Transverse colon (tissue), 4 donors: ENCODE results near the gene TSR2. TPM values are rescaled to one million over a fixed set of nuclear protein-coding genes. Genes with fewer than 3 reads are reported as not detected.

Experiments
- DNase-seq: peaks from one replicate; pipeline ENCODE4 v3.0.0-alpha.2; 2019
- H3K27ac ChIP-seq, 4 donors: fragments of 200-600 bp; sonication (generic); 2 replicates each; pipeline ENCODE4 v1.5.1; 2016 to 2018; ENCODE audit warnings: inconsistent platforms in 4 of 4
- H3K27me3 ChIP-seq: fragments of 200-600 bp; sonication (generic); 2 replicates; pipeline ENCODE4 v1.5.1; 2017; ENCODE audit warnings: inconsistent platforms
- H3K36me3 ChIP-seq, 4 donors: fragments of 200-600 bp; sonication (generic); 2 replicates each; pipeline ENCODE4 v1.5.1; 2017 to 2019; ENCODE audit warnings: inconsistent platforms in 4 of 4
- H3K4me1 ChIP-seq, 4 donors: fragments of 200-600 bp; sonication (generic); 2 replicates each; pipeline ENCODE4 v1.5.1; 2017 to 2020; ENCODE audit warnings: inconsistent platforms in 4 of 4
- H3K4me3 ChIP-seq, 4 donors: fragments of 200-600 bp; sonication (generic); 1 replicate in 1 of 4; 2 replicates in 3 of 4; pipeline versions ENCODE4 v1.5.1 to v1.6.1; 2017 to 2019; ENCODE audit warnings: inconsistent platforms in 4 of 4
- H3K9me3 ChIP-seq, 2 donors: fragments of 200-600 bp; sonication (generic); 2 replicates each; pipeline ENCODE4 v1.5.1; 2017 to 2019; ENCODE audit warnings: inconsistent platforms in 2 of 2
- CTCF ChIP-seq, 5 experiments: fragments of 200-600 bp in 3 of 5; fragments of 450-650 bp in 2 of 5; sonication (generic) in 3 of 5; IDR thresholded peaks; 1 replicate in 2 of 5; 2 replicates in 3 of 5; pipeline ENCODE4 v1.5.1; 2016 to 2017; ENCODE audit warnings: antibody characterized with exemption in 5 of 5, inconsistent platforms in 3 of 5, mild to moderate bottlenecking in 2 of 5, moderate library complexity in 1 of 5
- EP300 ChIP-seq: sonication (generic); formaldehyde crosslinking; IDR thresholded peaks from one replicate; pipeline ENCODE4 v1.6.1; 2017; ENCODE audit warnings: antibody characterized with exemption, low read depth
- POLR2A ChIP-seq: fragments of 450-650 bp; IDR thresholded peaks from one replicate; pipeline ENCODE4 v1.6.1; 2016; ENCODE audit warnings: antibody characterized with exemption, mild to moderate bottlenecking, moderate library complexity
- POLR2AphosphoS5 ChIP-seq, 3 donors: sonication (generic); formaldehyde crosslinking; IDR thresholded peaks; one replicate each; pipeline ENCODE4 v1.6.1; 2016; ENCODE audit warnings: antibody characterized with exemption in 3 of 3
- WGBS, 2 donors: methylation state at CpG; one replicate each; pipeline ENCODE4 v1.1.5; 2018; ENCODE audit warnings: low coverage in 1 of 2; 5-methylcytosine and 5-hydroxymethylcytosine counted together
- in situ Hi-C, 4 donors: fragments of 200-750 bp; cut with MboI; loops; one replicate each; pipeline versions ENCODE4 v1.15.0 to v1.15.1; 2017; ENCODE audit warnings: low sequenced_read_pairs in 3 of 4, low pct_ligation_motif_present in 1 of 4, low pct_unique_long_range_greater_than_20kb in 1 of 4
- intact Hi-C: fragments of 100-400 bp; cut with DNase I; formaldehyde crosslinking; loops from one replicate; pipeline ENCODE4 v1.15.1; 2023; ENCODE audit warnings: low total_unique reads
- total RNA-seq, 4 donors: library from RNA; depleted of rRNA; stranded (reverse); fragments of >200 nt; gene quantifications; one replicate each; pipeline ENCODE4 v1.1.0, GENCODE V29; 2016

TSR2 gene
- total RNA-seq, 4 donors from 2014 or later = 7.6 to 18.1 (median 17.9) TPM

- Histone ChIP-seq H3K36me3 (no peaks in the 10 kb centered on the region), H3K27ac (no peak overlapping the region), H3K4me1 (peaks cover 0 to 2% (median 0%) of the 10 kb centered on the region in 4 donors), H3K9me3 (no peaks in the 10 kb centered on the region), H3K27me3 (no peaks in the 10 kb centered on the region), H3K4me3 (no peak overlapping the region)
- intact Hi-C loops (no loop called here), in situ Hi-C loops (no loop called here)
- DNase-seq = no peak
- TF ChIP-seq CTCF (IDR thresholded peaks at IDR 0.05) (no peak), EP300 (no peak), POLR2AphosphoS5 (IDR thresholded peaks at IDR 0.05) (no peak), POLR2A (no peak)
- 84 to 100% methylated on average over 1 to 10 of the region's 10 CpGs for WGBS, 2 donors
Observed at GRCh38 chrX:54473993-54474859, 34.0 kb downstream of the TSR2 start.

- in situ Hi-C loops = no loop called here
- H3K27me3 ChIP-seq = no peaks in the 10 kb centered on the region
Observed at GRCh38 chrX:54479136-54480111, 39.2 kb downstream of the TSR2 start.

GRCh38 chrX:54482839-54483593 is 42.8 kb downstream of the TSR2 start:
- TF ChIP-seq POLR2AphosphoS5 (IDR thresholded peaks at IDR 0.05) = no peak
- no peak for TF ChIP-seq EP300
- TF ChIP-seq CTCF (IDR thresholded peaks at IDR 0.05) = no peak
- no peak for TF ChIP-seq POLR2A
- intact Hi-C loops = no loop called here
- Histone ChIP-seq H3K27ac (peak overlapping the region; percentile 63 to 75 (median 70)), H3K4me1 (peaks cover 8 to 29% (median 16%) of the 10 kb centered on the region in 4 donors), H3K9me3 (no peaks in the 10 kb centered on the region), H3K36me3 (no peaks in the 10 kb centered on the region), H3K27me3 (no peaks in the 10 kb centered on the region), H3K4me3 (peak overlapping the region in 1 of 4 donors; percentile 11)
- WGBS, 2 donors = 31 to 50% methylated on average over 1 to 21 of the region's 21 CpGs
- in situ Hi-C loops = no loop called here
- peak; percentile 25 for DNase-seq

More at GRCh38 chrX:54479136-54480111, 39.2 kb downstream of the TSR2 start:
- no peak for DNase-seq
- WGBS, 2 donors = 43% methylated on average over 9 of the region's 9 CpGs; no CpG with 5 or more reads in 1 of the 2 donors
- Histone ChIP-seq H3K36me3 (no peaks in the 10 kb centered on the region), H3K9me3 (no peaks in the 10 kb centered on the region), H3K4me1 (peaks cover 8 to 25% (median 15%) of the 10 kb centered on the region in 4 donors), H3K27ac (no peak overlapping the region), H3K4me3 (no peak overlapping the region)
- TF ChIP-seq POLR2AphosphoS5 (IDR thresholded peaks at IDR 0.05) = no peak
- no peak for TF ChIP-seq CTCF (IDR thresholded peaks at IDR 0.05)
- TF ChIP-seq POLR2A = no peak
- TF ChIP-seq EP300 = no peak
- intact Hi-C loops = no loop called here
